ENCODE results near the gene FAM171A1.
"Not testable (repeated sequence)": the region's sequence is repeated elsewhere in the genome, so short reads cannot be mapped to it uniquely, and the experiment has no call there.

FAM171A1 gene

GRCh38 chr10:15316871-15317464 lies 54.1 kb downstream of the FAM171A1 start:
- DNase-seq (ENCODE audit: low spot score): no peak

- no peak for DNase-seq (ENCODE audit: low spot score)
Measured at GRCh38 chr10:15316145-15316544, 54.9 kb downstream of the FAM171A1 start.

GRCh38 chr10:15315286-15315685 lies 55.8 kb downstream of the FAM171A1 start:
- DNase-seq (ENCODE audit: low spot score): no peak

GRCh38 chr10:15314482-15315045 lies 56.5 kb downstream of the FAM171A1 start:
- DNase-seq (ENCODE audit: low spot score): no peak

- DNase-seq (ENCODE audit: low spot score): no peak
Measured at GRCh38 chr10:15313843-15314242, 57.2 kb downstream of the FAM171A1 start.

GRCh38 chr10:15313047-15313446 lies 58.0 kb downstream of the FAM171A1 start:
- DNase-seq (ENCODE audit: low spot score): no peak

- DNase-seq (ENCODE audit: low spot score): no peak
Measured at GRCh38 chr10:15311569-15312280, 59.4 kb downstream of the FAM171A1 start.

GRCh38 chr10:15310776-15311568 lies 60.1 kb downstream of the FAM171A1 start:
- DNase-seq (ENCODE audit: low spot score): no peak

- no peak for DNase-seq (ENCODE audit: low spot score)
Measured at GRCh38 chr10:15309221-15309620, 61.9 kb downstream of the FAM171A1 start.

- no peak for DNase-seq (ENCODE audit: low spot score)
Measured at GRCh38 chr10:15306735-15307280, 64.3 kb downstream of the FAM171A1 start.

- DNase-seq (ENCODE audit: low spot score): no peak
Measured at GRCh38 chr10:15305634-15306033, 65.5 kb downstream of the FAM171A1 start.

GRCh38 chr10:15305161-15305560 lies 65.9 kb downstream of the FAM171A1 start:
- no peak for DNase-seq (ENCODE audit: low spot score)

GRCh38 chr10:15302188-15302956 lies 68.7 kb downstream of the FAM171A1 start:
- not testable (repeated sequence) for DNase-seq (ENCODE audit: low spot score)

- DNase-seq (ENCODE audit: low spot score): no peak
Measured at GRCh38 chr10:15300697-15301096, 70.4 kb downstream of the FAM171A1 start.

- no peak for DNase-seq (ENCODE audit: low spot score)
Measured at GRCh38 chr10:15300145-15300544, 70.9 kb downstream of the FAM171A1 start.

GRCh38 chr10:15296701-15297100 lies 74.4 kb downstream of the FAM171A1 start:
- DNase-seq (ENCODE audit: low spot score): no peak

GRCh38 chr10:15295537-15296325 lies 75.4 kb downstream of the FAM171A1 start:
- no peak for DNase-seq (ENCODE audit: low spot score)

GRCh38 chr10:15293862-15294842 lies 76.9 kb downstream of the FAM171A1 start:
- no peak for DNase-seq (ENCODE audit: low spot score)

GRCh38 chr10:15290671-15291070 lies 80.4 kb downstream of the FAM171A1 start:
- no peak for DNase-seq (ENCODE audit: low spot score)

GRCh38 chr10:15290150-15290549 lies 80.9 kb downstream of the FAM171A1 start:
- DNase-seq (ENCODE audit: low spot score): no peak
